GM12872 (cell line): ENCODE results near the gene CCDC187.

Experiments used
- CTCF ChIP-seq: IDR thresholded peaks from 3 replicates; pipeline ENCODE4 v1.5.1; 2011; ENCODE audit warnings: low read depth, mild to moderate bottlenecking, low read length, moderate library complexity; ENCODE audit not compliant: insufficient read depth

The CCDC187 gene

DNA sequence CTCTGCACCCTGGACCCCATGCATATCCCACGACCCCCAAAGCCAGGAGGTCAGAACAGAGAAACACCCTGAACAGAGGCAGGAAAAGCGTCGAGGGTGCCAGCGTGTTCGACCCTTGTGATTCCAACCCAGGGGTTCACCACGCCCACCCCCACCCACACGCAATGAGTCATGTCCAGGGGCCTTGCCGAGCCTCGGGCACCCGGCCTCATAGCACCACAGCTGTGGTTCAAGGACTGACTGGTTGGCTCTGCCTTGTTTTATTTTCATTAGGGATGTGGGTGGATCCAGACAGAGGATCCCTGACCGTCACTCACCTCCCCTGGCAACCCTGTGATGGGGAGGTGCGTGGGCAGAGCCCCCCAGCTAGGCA, 48.7 kb downstream of the CCDC187 start:
- TF ChIP-seq CTCF, result no peak

- no peak for TF ChIP-seq CTCF
Observed at GRCh38 chr9:136254381-136255165, 49.3 kb downstream of the CCDC187 start.

- TF ChIP-seq CTCF, result no peak
Observed at GRCh38 chr9:136253246-136254130, 50.4 kb downstream of the CCDC187 start.

- TF ChIP-seq CTCF, result no peak
Observed at GRCh38 chr9:136252846-136253245, 51.0 kb downstream of the CCDC187 start.

DNA sequence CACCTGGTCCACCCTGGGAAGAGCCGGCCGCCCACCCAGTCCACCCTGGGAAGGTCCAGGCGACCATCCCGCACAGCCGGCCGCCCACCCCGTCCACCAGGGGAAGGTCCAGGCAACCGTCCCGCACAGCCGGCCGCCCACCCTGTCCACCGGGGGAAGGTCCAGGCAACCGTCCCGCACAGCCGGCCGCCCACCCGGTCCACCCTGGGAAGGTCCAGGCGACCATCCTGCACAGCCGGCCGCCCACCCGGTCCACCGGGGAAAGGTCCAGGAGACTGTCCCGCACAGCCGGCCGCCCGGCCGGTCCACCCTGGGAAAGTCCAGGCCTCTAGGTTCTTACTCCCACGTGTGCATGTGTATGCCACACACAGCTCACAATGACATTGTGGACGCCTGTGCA, 51.6 kb downstream of the CCDC187 start:
- no peak for TF ChIP-seq CTCF

DNA sequence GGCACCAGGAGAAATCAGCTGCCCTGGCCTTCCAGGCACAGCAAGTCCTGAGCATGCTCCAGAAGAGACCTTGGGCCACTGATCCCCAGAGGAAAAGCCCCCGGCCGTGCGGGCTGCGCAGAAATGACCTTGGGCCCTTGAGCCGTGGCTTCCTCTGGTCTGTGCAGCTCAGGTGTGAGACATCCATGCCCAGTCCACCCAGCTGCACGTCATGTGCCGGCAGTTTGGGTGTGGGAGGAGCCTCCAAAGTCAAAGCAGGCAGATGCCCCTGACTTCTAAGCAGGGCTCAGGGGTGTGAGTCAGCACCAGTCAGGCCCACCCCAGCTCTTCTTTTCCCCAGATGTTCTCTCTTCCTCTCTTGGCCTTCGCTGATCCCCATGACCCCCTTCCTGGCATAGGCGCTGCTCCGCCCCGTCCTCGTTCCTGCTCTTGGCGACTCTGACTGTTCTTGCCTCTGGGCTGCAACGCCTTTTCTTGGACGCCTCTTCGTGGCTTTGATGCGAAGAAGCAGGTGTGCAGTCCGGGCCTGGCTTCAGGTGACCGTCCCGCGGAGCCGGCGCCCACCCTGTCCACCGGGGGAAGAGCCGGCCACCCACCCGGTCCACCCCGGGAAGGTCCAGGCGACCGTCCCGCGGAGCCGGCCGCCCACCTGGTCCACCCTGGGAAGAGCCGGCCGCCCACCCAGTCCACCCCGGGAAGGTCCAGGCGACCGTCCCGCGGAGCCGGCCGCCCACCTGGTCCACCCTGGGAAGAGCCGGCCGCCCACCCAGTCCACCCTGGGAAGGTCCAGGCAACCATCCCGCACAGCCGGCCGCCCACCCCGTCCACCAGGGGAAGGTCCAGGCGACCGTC, 52.4 kb downstream of the CCDC187 start:
- TF ChIP-seq CTCF, result no peak

GRCh38 chr9:136250676-136251075, 53.2 kb downstream of the CCDC187 start:
- no peak for TF ChIP-seq CTCF
